Embryonic facial prominence (tissue), 1 donor: Measurements from ENCODE around the gene TUBGCP2.

Experiments
- DNase-seq: peaks from one replicate; pipeline ENCODE4 v3.0.0-alpha.2; 2016; ENCODE audit errors: extremely low spot score

Gene TUBGCP2

DNA sequence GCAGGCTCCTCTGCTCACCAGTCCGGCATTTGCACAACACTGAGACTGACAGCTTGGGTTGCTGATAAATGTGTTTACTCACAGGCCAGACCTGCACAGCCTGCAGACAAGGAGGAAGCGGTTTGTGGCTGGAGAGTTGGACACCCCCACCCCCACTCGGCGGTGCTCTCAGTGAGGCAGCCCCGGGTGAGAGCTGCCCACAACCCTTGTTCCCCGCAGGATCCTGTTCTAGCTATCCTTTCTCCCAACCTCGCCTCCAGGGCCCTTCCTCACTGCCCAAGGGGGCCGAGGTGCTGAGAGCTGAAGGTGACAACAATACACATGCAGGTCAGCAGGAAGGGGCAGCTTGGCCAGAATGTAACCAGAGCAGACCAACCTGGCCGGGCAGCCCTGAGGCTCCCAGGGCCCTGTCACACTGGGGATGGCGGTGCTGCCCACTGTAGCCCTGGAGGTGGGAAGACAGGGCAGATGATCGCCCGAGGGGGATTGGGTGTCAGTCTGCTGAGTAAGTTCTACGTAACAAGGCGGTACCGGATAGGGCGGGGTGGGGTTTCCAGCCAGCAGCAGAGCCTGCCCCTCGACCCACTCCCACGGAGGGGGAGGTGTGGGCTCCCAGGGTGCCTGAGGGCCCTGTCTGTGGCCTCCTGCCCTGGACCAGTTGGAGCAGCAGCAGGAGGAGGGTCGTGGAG lies 30.0 kb downstream of the TUBGCP2 start:
- DNase-seq: no peak

DNA sequence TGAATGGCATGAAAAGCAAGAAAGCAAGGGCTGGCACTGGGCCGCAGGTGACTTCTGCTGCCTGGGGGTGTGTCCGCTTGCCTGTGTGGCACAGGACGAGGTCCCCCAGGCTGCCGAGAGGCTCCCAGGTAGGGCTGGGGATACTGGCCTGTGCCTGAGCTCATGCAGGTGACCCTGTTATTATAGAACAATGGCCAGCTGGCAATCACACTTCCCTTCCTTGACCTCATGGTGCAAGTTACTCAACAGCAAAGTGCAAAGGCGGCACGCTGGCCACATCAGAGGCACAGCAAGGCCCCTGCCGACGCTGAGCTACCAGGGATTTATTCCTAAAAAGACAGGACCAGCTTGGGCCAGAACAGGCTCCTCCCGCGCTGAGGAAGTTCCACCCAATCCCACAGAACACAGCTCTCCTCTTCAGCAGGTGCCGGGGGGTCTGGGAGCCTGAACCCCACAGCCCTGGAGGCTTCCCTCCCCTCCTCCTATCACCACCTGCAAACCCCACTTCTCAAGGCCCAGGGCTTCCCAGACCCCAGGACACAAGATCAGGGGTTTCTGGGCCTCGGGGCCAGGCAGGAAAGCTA lies 30.6 kb downstream of the TUBGCP2 start:
- DNase-seq: no peak

DNA sequence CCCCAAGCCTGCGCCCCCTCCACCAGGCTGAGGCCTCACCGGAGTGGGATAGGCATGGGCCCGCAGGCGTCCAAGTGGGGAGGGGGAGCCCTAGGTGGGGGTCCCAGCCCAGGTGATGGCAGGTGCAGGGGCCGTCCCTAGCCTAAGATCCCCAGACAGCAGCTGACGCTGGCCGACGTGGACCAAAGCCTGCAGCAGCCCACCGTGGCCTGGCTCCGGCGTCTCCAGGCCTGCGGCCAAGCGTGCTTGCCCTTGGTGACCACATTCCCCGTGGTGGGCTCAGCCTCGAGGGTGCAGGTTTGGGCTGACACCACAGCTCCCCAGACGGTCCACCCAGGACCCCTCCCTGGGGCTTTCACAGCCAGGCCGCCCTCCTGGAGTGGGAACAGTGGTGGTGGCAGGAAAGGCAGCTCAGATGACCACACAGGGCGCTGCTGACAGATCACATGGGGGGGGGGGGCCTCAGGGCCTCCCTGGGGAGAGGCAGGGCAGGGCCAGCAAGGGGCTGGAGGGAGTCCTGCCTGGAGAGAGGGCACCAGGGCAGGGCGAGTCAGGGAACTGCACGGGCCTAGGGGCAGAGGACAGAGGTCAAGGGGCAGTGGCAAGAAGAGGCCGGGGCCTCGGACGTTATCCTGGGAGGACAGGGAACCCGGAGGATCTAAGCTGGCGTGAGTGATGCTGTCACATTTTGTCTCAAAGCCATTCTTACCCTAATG lies 31.2 kb downstream of the TUBGCP2 start:
- no peak for DNase-seq

DNA sequence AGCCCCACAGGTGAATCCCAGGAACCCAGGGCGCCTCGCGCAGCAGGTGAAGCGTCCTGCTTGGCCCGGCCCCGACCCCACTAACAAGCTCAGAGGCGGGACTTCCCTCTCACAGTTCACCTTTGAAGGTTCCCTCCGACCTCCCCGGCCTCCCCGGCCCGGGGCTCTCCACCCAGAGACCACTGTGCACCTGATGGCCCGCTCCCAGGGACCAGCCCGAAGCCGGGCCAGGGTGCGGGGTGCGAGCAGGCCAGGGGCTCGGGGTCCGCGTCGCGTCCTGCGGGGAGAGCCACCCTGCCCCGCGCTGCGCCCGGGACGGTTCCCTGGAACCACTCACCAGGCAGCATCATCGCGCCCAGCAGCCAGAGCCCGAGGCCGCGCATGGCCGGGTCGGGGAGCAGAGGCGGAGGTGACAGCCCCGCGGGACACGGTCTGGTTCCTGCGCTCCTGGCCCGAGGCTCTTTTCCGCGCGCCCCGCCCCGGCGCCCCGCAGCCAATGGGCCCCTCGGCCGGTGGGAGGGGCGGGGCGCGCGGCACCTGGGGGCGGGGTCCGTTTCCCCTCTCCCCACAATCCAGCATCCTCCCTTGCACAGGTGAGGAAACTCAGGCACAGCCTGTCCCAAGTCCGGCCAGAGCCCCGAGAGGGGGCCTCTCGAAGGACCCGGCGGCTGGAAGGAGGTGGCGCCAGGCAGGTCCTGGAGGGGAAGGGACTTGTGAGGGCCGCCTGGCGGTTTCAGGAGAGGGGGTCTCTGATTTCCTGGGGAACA lies 32.1 kb downstream of the TUBGCP2 start, which contains the start of gene ADAM8:
TSS of gene ADAM8 (minus strand) at position 434 of the 767 bp plus-strand sequence. CDS start at position 383, 51 bp downstream.
- DNase-seq: no peak

DNA sequence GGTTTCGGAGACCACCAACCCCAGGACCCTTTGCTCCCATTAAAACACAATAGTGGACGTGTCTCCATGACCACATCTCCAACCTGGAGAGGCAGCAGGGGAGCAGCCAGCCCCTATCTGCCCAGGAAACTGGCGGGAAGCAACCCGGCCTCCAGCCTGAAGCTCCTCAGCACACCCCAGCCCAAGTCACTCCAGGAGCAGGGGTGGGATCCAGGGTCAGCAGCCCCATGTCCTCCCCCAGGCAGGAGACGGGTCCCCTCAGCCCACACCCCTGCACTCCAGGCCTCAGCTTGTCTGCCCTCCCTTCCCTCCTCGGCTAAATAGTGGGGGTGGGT lies 32.6 kb downstream of the TUBGCP2 start:
- DNase-seq: no peak

DNA sequence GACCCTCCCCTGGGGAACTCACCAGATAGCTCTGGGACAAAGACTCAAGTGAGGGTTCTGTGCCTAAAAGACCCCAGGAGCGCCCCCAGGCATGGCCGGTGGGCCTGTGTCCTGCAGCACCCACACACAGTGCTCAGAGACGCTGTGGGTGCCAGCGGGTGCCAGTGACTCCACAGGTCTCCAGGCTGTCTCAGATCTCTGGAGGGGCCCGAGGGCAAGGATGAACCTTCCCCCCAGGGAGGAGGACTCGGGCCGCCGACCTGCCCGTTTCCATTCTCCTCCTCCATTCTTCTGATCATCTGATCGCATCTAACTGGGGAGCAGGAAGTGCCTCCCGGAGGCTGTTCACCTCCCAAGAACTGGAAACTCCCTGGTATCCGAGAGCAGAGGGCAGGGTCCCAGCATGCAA lies 33.0 kb downstream of the TUBGCP2 start:
- no peak for DNase-seq

DNA sequence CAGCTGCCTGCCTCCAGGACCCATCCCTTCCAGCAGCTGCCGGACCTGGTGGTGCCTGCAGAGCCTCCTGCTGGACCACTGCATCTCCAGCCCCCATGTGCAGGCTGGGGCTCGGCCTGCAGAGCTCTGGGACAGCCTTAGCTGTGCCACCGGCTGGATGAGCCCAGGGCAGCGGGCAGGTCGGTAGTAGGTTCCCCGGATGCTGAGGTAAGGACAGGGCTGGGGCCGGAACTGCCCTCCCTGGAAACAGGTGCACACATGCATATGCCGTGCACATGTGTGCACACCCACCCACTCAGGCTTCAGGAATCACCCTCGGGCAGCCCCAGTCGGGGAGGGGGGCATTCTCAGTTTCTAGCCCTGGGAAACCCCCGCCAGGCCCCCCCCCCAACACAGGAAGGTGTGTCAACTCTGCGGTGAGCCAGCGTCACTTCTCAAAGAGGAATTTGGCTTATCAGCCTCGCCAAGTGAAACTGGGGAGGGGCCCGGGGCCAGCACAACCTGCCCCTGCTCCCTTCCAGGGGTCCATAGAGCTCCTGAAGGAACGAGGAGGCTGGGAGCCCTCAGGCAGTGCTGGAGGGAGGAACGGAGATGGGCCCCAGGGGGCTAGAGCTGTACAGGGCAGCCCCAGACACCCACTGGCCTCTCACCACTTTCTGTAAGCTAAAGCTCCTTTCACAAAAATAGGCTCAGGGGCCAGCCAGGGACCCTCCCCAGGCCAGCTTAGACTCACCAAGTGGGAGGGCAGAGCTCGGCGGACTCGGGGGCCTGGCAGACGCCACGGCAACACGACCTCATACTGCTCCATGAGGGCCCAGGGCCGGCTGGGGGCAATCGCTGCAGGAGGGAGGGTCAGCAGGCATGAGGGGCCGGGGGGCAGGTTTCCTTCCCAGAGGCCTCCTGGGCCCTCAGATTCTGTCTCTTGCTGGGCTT lies 33.7 kb downstream of the TUBGCP2 start:
- DNase-seq: no peak

DNA sequence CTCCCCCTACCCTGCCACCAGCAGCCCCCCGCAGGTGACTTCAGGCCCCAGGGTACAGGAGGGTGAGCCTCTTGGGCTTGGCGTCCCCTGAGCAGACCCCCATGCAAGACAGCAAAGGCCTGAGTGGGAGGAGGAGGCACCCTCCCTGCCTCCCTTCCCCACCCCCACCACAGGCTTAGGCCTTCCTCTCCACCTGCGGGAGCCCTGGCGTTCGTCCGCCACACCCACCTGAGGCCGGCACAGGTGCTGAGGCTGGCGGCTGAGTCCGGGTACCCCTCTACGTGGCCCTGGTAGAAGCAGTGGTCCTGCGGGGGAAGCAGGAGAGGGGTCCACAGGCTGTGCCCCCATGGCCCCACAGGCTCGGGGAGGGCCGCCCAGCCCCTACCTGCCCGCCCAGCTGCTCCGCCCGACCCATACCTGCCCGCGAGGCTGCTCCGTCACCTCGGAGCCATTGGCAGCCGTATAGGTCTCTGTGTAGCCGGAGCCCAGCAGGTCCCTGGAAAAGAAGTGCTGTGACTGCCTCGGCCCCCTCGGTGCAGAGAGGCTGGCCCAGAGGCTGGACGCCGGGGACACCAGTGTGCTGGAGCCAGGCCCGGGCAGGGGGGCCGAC lies 35.0 kb downstream of the TUBGCP2 start:
- DNase-seq: no peak

DNA sequence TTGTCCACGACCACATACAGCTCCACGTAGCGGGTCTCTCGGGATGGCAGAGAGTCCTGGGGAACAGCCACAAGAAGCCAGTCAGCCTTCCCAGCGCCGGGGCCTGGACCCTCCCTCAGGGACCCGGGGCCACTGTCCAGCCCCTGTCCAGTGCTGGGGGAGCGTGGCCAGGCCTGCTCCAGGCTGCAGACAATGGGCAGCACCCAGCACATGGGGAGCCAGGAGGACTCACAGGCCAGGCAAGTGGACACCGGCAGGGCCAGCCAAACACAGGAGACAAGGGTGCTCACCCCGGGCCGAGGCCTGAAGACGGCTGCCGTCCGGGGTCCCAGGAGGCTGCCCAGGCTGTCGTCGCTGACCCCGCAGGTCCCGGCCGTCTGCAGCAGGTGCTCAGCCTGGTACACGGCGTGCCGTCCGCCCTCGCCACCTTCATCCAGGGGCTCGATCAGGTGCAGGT lies 35.7 kb downstream of the TUBGCP2 start:
- DNase-seq: no peak

DNA sequence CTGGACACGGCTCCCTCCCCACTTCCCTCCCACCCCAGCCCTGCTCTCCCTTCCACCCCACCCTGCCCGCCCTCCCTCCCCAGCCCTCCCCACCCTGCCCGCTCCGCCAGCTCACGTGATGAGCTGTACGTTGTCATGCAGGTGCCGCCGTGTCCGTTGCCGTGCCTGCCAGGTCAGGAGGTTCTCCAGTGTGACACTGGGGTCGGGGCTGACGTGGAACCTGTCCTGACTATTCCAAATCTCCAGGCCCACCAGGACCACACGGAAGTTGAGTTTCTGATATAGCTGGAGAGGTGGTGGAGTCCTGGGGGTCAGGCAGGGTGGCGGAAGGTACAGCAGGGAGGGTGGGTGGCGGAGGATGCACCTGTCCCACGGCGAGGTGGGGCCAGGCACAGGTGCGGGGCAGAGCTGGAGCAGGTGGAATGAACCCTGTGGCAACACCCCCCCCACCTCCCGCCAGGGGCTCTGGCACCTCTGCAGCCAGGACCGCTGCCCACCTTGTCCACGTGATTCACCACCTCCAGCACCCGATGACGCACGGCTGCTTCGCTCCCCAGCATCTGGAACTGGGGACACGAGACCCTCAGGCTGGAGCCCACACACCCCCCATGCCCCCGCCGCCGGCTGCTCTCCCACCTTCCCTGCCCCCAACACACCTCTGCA lies 36.2 kb downstream of the TUBGCP2 start:
- no peak for DNase-seq

DNA sequence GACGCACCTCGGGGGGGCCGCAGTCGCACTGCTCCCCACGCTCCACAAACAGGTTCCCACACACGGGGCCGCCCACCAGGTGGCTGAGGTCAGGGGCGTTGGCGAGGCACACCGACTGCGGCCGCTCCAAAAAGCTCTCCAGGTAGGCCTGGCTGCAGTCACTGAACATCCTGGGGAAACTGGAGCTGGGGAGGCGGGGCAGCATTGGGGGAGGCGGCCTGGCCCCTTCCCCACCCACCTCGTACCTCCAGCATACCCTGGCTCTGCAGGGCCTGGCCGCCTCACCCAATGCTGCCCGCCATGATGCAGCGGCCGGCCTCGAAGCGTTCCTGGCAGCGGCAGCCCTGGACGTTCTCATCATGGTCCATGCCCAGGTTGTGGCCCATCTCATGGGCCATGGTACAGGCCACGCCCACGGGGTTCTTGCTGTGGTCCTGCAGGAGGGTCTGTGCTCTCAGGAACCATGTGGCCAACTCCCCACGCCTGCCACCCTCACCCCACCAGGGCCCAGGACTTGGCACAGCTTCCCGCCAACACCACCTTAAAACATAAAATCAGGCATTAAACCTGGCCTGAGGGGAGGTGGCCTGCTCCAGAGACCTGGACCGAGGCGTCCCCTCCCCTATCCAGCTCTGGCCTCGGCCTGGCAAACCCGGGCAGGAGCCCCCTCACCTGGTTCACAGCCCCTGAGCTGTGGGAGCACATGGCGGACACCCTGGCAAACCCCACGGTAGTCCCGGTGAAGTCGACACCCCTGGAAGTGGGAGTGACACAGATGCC lies 37.0 kb downstream of the TUBGCP2 start:
- DNase-seq: no peak

DNA sequence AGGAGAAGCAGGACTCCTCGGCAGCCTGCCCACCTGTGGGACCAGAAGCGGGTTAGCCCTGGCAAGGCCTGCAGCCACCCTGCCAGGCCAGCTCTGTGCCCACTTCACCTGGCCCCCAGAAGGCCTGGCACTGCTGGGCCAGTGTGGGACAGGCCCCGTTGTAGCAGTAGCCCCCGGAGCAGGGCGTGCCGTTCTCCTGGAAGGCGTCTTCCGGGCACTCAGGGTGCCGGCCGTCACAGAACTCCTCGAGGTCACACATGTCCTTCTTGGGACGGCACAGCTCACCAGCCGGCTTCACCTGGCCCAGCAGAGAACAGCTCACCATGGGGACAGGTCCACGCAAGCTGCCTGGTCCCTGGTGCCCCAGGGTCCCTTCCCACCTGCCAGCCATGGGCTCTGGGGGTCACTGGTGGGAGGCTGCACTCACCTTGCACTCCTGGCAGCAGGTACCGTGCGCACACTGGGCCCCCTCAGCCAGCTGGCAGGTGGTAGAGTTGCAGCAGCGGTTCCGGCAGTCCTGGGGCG lies 37.8 kb downstream of the TUBGCP2 start:
- no peak for DNase-seq

DNA sequence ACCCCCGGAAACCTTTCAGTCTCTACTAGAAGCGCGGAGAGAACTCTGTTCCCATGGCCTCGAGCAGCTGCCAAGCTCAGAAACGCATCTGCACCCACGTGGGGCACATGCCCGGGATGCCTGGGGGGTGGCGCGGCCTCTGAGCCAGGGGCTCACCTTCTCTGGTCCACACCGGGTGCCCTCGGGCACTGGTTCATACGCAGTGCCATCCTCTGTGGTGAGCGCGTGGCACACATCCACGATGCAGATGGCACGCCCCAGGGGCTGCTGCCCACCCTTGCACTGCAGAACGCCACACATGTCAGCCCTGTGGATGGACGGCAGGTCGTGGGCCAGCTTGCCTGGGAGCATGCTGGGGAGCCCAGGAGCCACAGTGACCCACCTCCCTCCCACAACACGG lies 38.5 kb downstream of the TUBGCP2 start:
- no peak for DNase-seq

DNA sequence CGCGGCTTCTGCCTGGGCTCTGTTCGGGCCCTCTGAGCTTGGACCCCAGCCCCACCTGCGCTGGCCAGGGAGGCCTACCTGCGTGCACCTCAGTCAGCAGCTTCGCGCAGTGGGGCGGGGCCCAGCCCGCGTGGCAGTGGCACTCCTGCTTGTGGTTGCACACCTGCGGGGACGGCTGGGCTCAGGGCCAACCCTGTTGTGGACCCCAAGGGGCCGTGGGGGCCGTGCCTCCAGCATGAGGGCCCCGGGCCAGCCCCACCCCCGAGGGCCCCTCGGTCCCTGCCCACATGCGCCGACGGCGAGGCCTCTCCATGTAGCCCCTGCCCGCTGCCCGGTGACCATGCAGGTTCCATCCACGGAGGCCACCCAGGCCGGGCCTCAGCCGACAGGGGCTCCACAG lies 39.3 kb downstream of the TUBGCP2 start:
- DNase-seq: no peak

DNA sequence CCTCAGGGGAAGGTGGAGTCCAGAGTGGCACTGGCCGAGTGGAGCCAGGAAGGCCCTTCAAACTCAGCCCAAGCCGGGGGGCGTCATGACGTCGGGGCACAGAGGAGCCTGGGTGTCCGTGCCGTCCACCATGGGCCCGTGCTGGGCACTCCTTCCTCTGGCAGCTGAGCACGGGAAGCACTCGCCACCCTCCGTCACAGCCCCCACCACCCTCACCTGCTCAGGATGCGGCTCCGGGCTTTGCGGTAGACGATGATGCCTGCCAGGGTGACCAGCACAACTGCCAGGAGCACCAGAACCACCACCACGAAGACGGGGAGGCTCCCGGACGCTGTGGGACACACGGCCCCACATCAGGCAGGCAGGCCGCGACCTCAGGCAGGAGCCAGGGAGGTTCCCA lies 40.1 kb downstream of the TUBGCP2 start:
- no peak for DNase-seq

DNA sequence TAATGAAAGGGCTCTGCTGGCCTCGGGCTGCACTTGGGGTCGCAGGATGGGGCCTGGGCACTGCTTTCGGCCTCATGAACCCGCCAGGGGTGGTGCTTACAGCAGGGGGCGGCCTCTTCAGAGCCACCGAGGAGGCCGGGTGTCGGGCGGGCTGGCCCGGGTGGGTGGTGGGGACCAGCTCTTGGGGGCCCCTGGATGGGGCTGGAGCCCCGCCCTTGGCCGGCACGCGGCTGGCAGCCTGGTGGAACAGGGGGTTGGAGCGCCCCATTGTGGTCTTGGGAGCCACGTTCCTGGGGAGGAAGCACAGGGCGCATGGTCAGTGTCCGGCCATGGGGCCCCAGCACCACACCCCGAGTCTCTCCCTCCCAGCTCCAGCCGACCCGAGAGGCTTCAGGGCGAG lies 40.8 kb downstream of the TUBGCP2 start:
- no peak for DNase-seq

DNA sequence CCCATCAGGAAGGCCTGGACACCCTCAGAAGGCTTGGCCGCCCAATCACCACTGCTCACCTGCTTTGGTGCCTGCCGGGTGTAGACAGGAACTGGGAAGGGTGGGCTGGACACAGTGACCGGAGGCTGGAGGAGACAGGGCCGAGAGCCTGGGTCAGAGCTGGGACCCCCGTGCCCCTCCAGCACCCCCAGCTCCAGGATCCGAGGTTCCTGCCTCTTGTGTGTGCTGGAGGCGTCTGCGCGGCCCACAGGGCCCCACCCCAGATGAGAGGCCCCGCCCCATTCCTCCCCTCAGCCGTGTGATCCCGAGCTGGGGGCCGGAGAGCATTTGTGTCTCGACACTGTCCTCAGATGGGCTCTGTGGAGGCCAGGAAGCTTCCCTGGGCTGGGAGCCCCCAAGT lies 41.4 kb downstream of the TUBGCP2 start:
- no peak for DNase-seq

DNA sequence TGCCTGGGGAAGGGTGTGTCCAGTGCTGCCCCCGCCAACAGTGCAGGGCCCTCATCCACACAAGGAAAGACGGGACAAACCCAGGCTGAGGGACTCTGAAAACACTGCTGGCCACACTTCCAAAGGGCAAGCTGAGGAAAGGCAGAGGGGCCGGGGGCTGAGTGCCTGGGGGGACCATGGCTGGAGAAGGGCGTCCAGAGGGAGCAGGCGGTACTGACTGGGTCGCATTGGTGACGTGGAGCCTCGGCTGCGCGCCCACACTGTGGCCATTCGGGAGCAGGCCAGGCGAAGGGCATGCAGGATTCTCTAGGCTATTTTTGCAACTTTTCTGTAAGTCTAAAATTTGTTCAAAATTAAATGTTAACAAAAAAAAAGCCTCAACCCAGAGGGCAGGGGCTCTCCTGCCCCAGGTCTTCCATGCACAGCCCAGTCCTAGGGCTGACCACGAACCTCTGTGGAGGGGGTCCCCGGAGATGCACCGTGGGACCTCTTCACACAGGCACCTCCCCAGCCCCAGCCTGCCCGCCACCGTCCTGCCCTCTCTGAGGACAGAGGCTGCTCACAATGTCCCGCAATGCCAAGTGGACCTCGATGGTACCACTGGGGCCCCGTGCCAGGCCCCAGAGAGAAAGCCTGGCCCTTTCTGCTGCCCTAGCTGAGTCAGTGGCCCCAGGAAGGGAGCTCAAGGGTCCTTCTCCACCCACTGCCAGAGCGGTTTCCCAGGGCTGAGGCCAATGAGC lies 42.4 kb downstream of the TUBGCP2 start:
- no peak for DNase-seq
